ENCODE results near the gene NCKIPSD. TPM values are rescaled to one million over a fixed set of nuclear protein-coding genes. Genes with fewer than 3 reads are reported as not detected.

The NCKIPSD gene
- total RNA-seq, 1 donor from 2014 or later = 102 TPM

DNA sequence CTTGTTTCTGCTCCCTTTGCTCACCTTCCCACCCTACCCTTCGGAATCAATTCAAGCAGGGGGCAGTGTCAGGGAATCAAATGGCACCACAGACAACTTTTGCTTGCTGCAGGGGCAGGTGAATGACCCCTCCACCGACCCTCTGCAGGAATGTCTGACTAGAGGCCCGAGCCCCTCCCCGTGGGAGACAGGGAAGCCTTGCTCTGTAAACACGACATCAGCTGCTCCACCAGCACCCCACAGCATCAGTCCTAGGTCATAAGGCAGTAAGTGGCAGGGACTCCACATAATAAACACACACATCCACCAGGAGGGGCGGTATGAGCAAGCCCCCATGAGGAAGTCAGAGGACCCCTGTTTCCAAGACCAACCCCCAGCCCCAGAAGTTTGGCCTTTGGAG lies 48.4 kb downstream of the NCKIPSD start:
- intact Hi-C loops (cut with DNase I) = loop anchor here (5.0 to 10.0 kb wide), 3 partner anchors 40 to 163 kb away; partner anchors contain the start of gene COL7A1
- H3K36me3 ChIP-seq = peaks cover 9 to 11% of the 10 kb centered on the region in 2 donors
- DNase-seq (ENCODE audit: low spot score in 2 of 2) = no peak
- TF ChIP-seq, protein P1, sequence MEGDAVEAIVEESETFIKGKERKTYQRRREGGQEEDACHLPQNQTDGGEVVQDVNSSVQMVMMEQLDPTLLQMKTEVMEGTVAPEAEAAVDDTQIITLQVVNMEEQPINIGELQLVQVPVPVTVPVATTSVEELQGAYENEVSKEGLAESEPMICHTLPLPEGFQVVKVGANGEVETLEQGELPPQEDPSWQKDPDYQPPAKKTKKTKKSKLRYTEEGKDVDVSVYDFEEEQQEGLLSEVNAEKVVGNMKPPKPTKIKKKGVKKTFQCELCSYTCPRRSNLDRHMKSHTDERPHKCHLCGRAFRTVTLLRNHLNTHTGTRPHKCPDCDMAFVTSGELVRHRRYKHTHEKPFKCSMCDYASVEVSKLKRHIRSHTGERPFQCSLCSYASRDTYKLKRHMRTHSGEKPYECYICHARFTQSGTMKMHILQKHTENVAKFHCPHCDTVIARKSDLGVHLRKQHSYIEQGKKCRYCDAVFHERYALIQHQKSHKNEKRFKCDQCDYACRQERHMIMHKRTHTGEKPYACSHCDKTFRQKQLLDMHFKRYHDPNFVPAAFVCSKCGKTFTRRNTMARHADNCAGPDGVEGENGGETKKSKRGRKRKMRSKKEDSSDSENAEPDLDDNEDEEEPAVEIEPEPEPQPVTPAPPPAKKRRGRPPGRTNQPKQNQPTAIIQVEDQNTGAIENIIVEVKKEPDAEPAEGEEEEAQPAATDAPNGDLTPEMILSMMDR (IDR thresholded peaks at IDR 0.05) = no peak
- no peaks in the 10 kb centered on the region for H3K9me3 ChIP-seq
- H3K4me3 ChIP-seq = no peak overlapping the region
- H3K4me1 ChIP-seq = peaks cover 0 to 22% of the 10 kb centered on the region in 2 donors
- H3K27ac ChIP-seq = no peak overlapping the region
- H3K27me3 ChIP-seq = no peaks in the 10 kb centered on the region

GRCh38 chr3:48636149-48636655 lies 49.5 kb downstream of the NCKIPSD start:
- no peak for DNase-seq (ENCODE audit: low spot score in 2 of 2)

DNA sequence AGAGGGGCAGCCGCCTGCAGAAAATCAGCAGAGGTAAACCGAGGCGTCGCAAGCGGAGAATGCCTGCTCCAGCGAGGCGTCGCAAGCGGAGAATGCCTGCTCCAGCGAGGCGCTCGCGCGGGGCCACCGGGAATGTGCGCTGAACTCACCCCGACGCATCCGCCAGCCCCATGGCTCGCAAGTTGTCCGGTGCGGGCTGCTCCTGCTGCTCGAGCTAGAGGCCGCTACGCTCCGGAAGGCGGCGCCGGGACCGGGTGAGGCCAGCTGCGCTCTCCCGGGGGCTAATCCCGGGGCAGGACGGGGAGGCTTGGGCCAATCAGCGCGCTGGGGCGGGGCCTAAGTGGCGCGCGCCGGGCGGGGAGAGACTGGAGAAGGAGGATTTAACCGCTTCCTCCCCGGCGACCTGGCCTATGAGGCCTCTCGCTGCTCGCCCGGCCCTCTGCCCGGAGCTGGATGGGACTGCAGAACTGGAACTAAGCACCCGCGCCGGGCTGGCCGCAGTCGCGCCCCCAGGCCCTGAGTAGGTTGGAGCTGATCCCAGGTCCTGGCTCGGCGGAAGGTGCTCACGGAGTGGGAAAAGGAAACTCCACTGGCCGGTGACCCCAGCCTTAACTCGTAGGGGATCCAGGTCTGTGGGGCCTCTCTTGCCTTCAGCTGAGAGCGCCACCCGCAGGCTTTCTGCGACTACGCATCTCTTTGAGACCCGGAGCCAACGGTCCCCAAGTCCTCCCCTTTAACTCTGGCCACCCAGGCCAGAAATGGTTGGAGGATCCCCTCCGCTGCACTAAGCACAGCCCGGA lies 50.3 kb downstream of the NCKIPSD start, which contains the start of gene SLC26A6:
Gene SLC26A6 (minus strand): TSS at position 240 of the 800 bp plus-strand sequence. CDS start 68 bp downstream, at position 172.
- peak within 1 kb of the TSS; percentile 80 to 81 for H3K27ac ChIP-seq
- intact Hi-C loops (cut with DNase I) = loop anchor here (1.0 to 10.0 kb wide), 8 partner anchors 17 to 161 kb away; partner anchors contain the start of genes COL7A1, PFKFB4 and UQCRC1
- no peaks in the 10 kb centered on the region for H3K9me3 ChIP-seq
- H3K4me1 ChIP-seq = peaks cover 0 to 22% of the 10 kb centered on the region in 2 donors
- peak within 1 kb of the TSS; percentile 95 to 97 for H3K4me3 ChIP-seq
- DNase-seq (ENCODE audit: low spot score in 2 of 2) = peak; percentile 90 to 98
- H3K36me3 ChIP-seq = peaks cover 25 to 28% of the 10 kb centered on the region in 2 donors
- TF ChIP-seq, protein P1 (IDR thresholded peaks at IDR 0.05) = peak; percentile 34 to 62 (median 40)
- H3K27me3 ChIP-seq = no peaks in the 10 kb centered on the region

More at GRCh38 chr3:48636149-48636655, 49.5 kb downstream of the NCKIPSD start:
- H3K36me3 ChIP-seq = peaks cover 18 to 20% of the 10 kb centered on the region in 2 donors
- H3K27ac ChIP-seq = peak overlapping the region; percentile 80 to 81
- H3K27me3 ChIP-seq = no peaks in the 10 kb centered on the region
- H3K4me1 ChIP-seq = peaks cover 0 to 22% of the 10 kb centered on the region in 2 donors
- intact Hi-C loops (cut with DNase I) = loop anchor here (5.0 to 10.0 kb wide), 3 partner anchors 39 to 161 kb away; partner anchors contain the start of gene COL7A1
- H3K4me3 ChIP-seq = peak overlapping the region; percentile 95 to 97
- TF ChIP-seq, protein P1 (IDR thresholded peaks at IDR 0.05) = no peak
- no peaks in the 10 kb centered on the region for H3K9me3 ChIP-seq

GRCh38 chr3:48634661-48635221 lies 51.0 kb downstream of the NCKIPSD start:
- DNase-seq (ENCODE audit: low spot score in 2 of 2) = peak in 1 of 2 donors; percentile 85
- intact Hi-C loops (cut with DNase I) = loop anchor here (1.0 to 10.0 kb wide), 8 partner anchors 16 to 160 kb away; partner anchors contain the start of genes COL7A1, PFKFB4 and UQCRC1
- H3K27me3 ChIP-seq = no peaks in the 10 kb centered on the region
- peaks cover 31 to 35% of the 10 kb centered on the region in 2 donors for H3K36me3 ChIP-seq
- no peaks in the 10 kb centered on the region for H3K9me3 ChIP-seq
- H3K27ac ChIP-seq = peak overlapping the region; percentile 80 to 81
- peaks cover 0 to 22% of the 10 kb centered on the region in 2 donors for H3K4me1 ChIP-seq
- TF ChIP-seq, protein P1 (IDR thresholded peaks at IDR 0.05) = no peak
- H3K4me3 ChIP-seq = peak overlapping the region; percentile 95 to 97

GRCh38 chr3:48633743-48634142 lies 52.0 kb downstream of the NCKIPSD start:
- intact Hi-C loops (cut with DNase I) = loop anchor here (2.0 to 10.0 kb wide), 2 partner anchors 77 to 159 kb away; partner anchors contain the start of gene PFKFB4
- TF ChIP-seq, protein P1 (IDR thresholded peaks at IDR 0.05) = no peak
- H3K27ac ChIP-seq = peak overlapping the region; percentile 80 to 81

More at GRCh38 chr3:48633743-48634142, 52.0 kb downstream of the NCKIPSD start:
- no peaks in the 10 kb centered on the region for H3K27me3 ChIP-seq
- H3K36me3 ChIP-seq = peaks cover 41 to 45% of the 10 kb centered on the region in 2 donors
- H3K4me3 ChIP-seq = peak overlapping the region; percentile 95 to 97
- no peak for DNase-seq (ENCODE audit: low spot score in 2 of 2)
- no peaks in the 10 kb centered on the region for H3K9me3 ChIP-seq
- H3K4me1 ChIP-seq = peaks cover 0 to 22% of the 10 kb centered on the region in 2 donors
